ENCODE results near the gene LKAAEAR1. TPM values are rescaled to one million over a fixed set of nuclear protein-coding genes. Genes with fewer than 3 reads are reported as not detected.
A peak's percentile ranks its signal among the peaks of the same experiment; 100 is the strongest.

Gene LKAAEAR1
- total and polyA plus RNA-seq, 2 experiments from 2014 or later: 1.2 TPM; not detected in 1

DNA sequence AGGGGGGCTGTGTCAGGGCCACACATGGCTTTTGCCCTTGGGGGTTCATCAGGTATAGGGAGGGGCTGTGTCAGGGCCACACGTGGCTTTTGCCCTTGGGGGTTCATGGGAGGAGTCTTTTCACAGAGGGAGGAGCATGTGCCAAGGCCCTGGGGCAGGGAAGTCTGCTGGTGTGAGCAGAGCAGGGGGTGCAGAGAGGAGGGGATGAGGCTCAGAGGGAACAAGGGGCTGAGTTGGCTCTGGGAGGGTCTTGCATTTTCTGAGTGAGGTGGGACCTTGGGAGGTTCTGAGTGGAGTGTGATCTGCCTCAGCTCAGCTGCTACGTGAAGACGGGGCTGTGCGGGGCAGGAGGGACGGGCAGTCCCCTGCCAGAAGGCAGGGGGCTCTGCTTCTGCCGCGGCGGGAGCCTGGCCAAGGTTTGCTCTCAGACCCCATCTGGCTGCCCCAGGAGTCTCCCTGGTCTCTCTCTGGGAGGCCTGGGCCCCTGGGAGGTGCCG is 28.8 kb downstream of the LKAAEAR1 start:
- Histone ChIP-seq H3K4me2 (no peak overlapping the region), H3K27me3 (peaks cover 8% of the 10 kb centered on the region), H3K4me3 (no peak overlapping the region)

DNA sequence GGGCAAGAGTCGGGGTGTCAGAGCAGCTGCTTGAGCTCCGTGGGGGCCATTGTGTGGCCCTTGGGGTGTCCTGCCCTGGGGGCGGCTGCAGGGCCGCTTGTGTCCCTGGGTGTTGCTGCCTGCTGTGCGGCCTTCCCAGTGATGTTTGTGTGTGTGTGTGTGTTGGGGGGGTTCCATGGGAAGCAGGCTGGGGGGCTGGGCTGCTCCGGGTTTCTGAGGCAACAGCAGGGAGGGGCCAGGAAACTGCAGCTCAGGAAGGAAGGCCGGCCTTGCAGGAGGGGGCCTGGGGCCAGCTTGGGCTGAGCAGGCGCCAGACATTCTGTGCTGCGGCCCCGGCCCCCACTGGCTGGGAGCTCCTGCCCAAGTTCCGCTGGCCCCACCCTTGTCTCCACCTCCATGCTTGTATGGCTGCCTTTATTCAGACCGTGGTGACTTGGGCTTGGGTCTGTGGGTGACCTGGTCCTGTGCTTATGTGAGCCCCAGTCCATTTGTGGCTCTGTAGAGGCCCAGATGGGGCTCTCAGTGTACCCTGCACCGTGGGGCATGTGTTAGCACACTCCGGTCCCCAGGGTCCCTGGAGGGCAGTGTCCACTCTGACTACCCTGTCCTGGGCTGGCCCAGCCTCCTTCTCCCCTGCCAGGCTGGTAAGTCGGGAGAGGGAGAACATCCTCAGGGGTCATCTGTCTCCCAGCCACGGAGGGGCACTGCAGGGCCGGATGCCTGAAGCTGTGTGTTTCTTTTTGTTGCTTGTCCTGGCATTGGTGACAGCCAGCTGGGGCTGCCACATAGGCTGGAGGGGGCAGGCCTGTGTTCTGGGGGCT is 30.1 kb downstream of the LKAAEAR1 start:
- no peaks in the 10 kb centered on the region for H3K9me2 ChIP-seq (replicated peaks; ENCODE audit: insufficient read depth)
- H3K36me3 ChIP-seq (replicated peaks; ENCODE audit: insufficient read depth, low read depth): no peaks in the 10 kb centered on the region
- no peak overlapping the region for H3K4me3 ChIP-seq
- no peaks in the 10 kb centered on the region for H4K20me1 ChIP-seq (ENCODE audit: insufficient read depth, poor library complexity, severe bottlenecking)
- WGBS (ENCODE audit: low lambda C conversion rate, missing lambda C conversion rate): 52% methylated on average over 16 of the region's 17 CpGs
- no peaks in the 10 kb centered on the region for H3K79me2 ChIP-seq
- peaks cover 17% of the 10 kb centered on the region for H3K27me3 ChIP-seq
- peak; percentile 65 for DNase-seq (ENCODE audit: low spot score)
- H2AFZ ChIP-seq: no peak overlapping the region
- peaks cover 28% of the 10 kb centered on the region for H3K4me1 ChIP-seq (ENCODE audit: insufficient read depth)
- no peak overlapping the region for H3K27ac ChIP-seq
- TF ChIP-seq EZH2 (IDR thresholded peaks at IDR 0.05; ENCODE audit: borderline replicate concordance): no peak
- TF ChIP-seq, protein P1, sequence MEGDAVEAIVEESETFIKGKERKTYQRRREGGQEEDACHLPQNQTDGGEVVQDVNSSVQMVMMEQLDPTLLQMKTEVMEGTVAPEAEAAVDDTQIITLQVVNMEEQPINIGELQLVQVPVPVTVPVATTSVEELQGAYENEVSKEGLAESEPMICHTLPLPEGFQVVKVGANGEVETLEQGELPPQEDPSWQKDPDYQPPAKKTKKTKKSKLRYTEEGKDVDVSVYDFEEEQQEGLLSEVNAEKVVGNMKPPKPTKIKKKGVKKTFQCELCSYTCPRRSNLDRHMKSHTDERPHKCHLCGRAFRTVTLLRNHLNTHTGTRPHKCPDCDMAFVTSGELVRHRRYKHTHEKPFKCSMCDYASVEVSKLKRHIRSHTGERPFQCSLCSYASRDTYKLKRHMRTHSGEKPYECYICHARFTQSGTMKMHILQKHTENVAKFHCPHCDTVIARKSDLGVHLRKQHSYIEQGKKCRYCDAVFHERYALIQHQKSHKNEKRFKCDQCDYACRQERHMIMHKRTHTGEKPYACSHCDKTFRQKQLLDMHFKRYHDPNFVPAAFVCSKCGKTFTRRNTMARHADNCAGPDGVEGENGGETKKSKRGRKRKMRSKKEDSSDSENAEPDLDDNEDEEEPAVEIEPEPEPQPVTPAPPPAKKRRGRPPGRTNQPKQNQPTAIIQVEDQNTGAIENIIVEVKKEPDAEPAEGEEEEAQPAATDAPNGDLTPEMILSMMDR (IDR thresholded peaks at IDR 0.05; ENCODE audit: poor library complexity): peak; percentile 36
- H3K4me2 ChIP-seq: peak overlapping the region; percentile 33
- no peaks in the 10 kb centered on the region for H3K9me3 ChIP-seq (ENCODE audit: low read depth)

More for the DNA sequence above, 28.8 kb downstream of the LKAAEAR1 start:
- Histone ChIP-seq H3K4me1 (ENCODE audit: insufficient read depth) (peaks cover 20% of the 10 kb centered on the region), H3K9me3 (ENCODE audit: low read depth) (no peaks in the 10 kb centered on the region), H4K20me1 (ENCODE audit: insufficient read depth, poor library complexity, severe bottlenecking) (no peaks in the 10 kb centered on the region), H3K9me2 (replicated peaks; ENCODE audit: insufficient read depth) (no peaks in the 10 kb centered on the region), H3K79me2 (no peaks in the 10 kb centered on the region), H3K27ac (no peak overlapping the region), H3K36me3 (replicated peaks; ENCODE audit: insufficient read depth, low read depth) (no peaks in the 10 kb centered on the region), H2AFZ (no peak overlapping the region)
- 84% methylated on average over 8 of the region's 9 CpGs for WGBS (ENCODE audit: low lambda C conversion rate, missing lambda C conversion rate)
- DNase-seq (ENCODE audit: low spot score): no peak
- TF ChIP-seq EZH2 (IDR thresholded peaks at IDR 0.05; ENCODE audit: borderline replicate concordance) (no peak), EZH2phosphoT487 (IDR thresholded peaks at IDR 0.05; ENCODE audit: low read depth, severe bottlenecking, unreplicated experiment) (no peak)
- TF ChIP-seq, protein P1 (IDR thresholded peaks at IDR 0.05; ENCODE audit: poor library complexity): no peak

DNA sequence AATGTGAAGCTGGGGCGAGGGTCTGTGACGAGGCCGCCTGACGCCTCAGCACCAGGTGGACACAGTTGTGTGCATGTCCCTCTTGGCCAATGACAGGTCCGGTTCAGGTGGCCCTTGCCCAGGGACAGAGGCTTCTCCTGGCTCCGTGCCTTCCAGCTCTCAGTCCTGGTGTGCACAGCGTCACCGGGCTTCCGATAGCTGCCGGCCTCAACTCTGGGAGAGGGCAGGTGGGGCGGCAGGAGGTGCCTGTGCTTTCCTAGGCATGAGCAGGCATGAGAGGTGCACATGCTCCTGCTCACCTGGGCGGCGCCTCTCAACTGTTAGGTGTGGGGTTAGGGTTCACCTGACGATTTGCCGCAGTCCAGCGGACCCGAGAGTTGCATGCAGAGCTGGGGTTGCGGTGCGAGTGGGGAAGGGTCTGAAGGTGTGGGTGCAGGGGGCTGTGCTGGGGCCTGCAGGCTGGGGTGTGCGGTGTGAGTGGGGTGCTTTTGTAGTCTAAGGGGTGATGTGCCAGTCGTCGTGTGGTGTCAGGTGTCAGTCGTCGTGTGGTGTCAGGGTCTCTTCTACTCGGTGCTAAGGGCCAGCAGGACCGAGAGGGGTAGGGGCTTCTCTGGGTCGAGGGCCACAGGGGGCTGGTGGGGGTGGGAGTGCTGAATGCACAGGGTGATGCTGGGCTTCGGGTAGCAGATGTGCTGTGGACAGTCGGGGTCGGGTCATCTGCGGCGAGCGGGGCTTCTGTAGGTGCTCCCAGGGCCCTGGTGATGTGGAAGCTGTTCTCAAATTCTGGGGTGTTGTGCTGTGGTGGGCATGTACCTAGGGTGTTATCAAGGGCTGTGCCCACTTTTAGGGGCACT is 31.0 kb downstream of the LKAAEAR1 start:
- Histone ChIP-seq H3K27ac (no peak overlapping the region), H3K36me3 (replicated peaks; ENCODE audit: insufficient read depth, low read depth) (no peaks in the 10 kb centered on the region), H3K9me3 (ENCODE audit: low read depth) (no peaks in the 10 kb centered on the region), H2AFZ (no peak overlapping the region), H3K4me1 (ENCODE audit: insufficient read depth) (peaks cover 28% of the 10 kb centered on the region), H3K4me2 (peak overlapping the region; percentile 33), H4K20me1 (ENCODE audit: insufficient read depth, poor library complexity, severe bottlenecking) (no peaks in the 10 kb centered on the region), H3K27me3 (peaks cover 21% of the 10 kb centered on the region), H3K9me2 (replicated peaks; ENCODE audit: insufficient read depth) (no peaks in the 10 kb centered on the region), H3K4me3 (no peak overlapping the region), H3K79me2 (no peaks in the 10 kb centered on the region)
- 85% methylated on average over 31 of the region's 33 CpGs for WGBS (ENCODE audit: low lambda C conversion rate, missing lambda C conversion rate)
- DNase-seq (ENCODE audit: low spot score): no peak
- TF ChIP-seq EZH2phosphoT487 (IDR thresholded peaks at IDR 0.05; ENCODE audit: low read depth, severe bottlenecking, unreplicated experiment): no peak
- no peak for TF ChIP-seq EZH2 (IDR thresholded peaks at IDR 0.05; ENCODE audit: borderline replicate concordance)
- TF ChIP-seq, protein P1 (IDR thresholded peaks at IDR 0.05; ENCODE audit: poor library complexity): no peak

Measured in hepatocyte (in vitro differentiated cells).